22Rv1 (cell line): ENCODE data around the gene RNF167.

Source experiments
- ZFX ChIP-seq: fragments of 450-650 bp; IDR thresholded peaks from 2 replicates; pipeline ENCODE4 v1.6.1; 2017; ENCODE audit warnings: antibody characterized with exemption, borderline replicate concordance
- TF ChIP-seq, protein P1 (sequence below): fragments of 450-650 bp; IDR thresholded peaks from 2 replicates; pipeline ENCODE4 v1.5.1; 2017; ENCODE audit warnings: mild to moderate bottlenecking

GRCh38 chr17:4951486-4951885 is 11.4 kb downstream of the RNF167 start:
- TF ChIP-seq, protein P1, sequence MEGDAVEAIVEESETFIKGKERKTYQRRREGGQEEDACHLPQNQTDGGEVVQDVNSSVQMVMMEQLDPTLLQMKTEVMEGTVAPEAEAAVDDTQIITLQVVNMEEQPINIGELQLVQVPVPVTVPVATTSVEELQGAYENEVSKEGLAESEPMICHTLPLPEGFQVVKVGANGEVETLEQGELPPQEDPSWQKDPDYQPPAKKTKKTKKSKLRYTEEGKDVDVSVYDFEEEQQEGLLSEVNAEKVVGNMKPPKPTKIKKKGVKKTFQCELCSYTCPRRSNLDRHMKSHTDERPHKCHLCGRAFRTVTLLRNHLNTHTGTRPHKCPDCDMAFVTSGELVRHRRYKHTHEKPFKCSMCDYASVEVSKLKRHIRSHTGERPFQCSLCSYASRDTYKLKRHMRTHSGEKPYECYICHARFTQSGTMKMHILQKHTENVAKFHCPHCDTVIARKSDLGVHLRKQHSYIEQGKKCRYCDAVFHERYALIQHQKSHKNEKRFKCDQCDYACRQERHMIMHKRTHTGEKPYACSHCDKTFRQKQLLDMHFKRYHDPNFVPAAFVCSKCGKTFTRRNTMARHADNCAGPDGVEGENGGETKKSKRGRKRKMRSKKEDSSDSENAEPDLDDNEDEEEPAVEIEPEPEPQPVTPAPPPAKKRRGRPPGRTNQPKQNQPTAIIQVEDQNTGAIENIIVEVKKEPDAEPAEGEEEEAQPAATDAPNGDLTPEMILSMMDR = no peak
- no peak for TF ChIP-seq ZFX
